Brain pericyte (primary cell): ENCODE data around the gene AKT2.

Source experiments
- DNase-seq: peaks from one replicate; pipeline ENCODE4 v3.0.0-alpha.2; 2012; ENCODE audit warnings: low read depth, low spot score

AKT2 gene

DNA sequence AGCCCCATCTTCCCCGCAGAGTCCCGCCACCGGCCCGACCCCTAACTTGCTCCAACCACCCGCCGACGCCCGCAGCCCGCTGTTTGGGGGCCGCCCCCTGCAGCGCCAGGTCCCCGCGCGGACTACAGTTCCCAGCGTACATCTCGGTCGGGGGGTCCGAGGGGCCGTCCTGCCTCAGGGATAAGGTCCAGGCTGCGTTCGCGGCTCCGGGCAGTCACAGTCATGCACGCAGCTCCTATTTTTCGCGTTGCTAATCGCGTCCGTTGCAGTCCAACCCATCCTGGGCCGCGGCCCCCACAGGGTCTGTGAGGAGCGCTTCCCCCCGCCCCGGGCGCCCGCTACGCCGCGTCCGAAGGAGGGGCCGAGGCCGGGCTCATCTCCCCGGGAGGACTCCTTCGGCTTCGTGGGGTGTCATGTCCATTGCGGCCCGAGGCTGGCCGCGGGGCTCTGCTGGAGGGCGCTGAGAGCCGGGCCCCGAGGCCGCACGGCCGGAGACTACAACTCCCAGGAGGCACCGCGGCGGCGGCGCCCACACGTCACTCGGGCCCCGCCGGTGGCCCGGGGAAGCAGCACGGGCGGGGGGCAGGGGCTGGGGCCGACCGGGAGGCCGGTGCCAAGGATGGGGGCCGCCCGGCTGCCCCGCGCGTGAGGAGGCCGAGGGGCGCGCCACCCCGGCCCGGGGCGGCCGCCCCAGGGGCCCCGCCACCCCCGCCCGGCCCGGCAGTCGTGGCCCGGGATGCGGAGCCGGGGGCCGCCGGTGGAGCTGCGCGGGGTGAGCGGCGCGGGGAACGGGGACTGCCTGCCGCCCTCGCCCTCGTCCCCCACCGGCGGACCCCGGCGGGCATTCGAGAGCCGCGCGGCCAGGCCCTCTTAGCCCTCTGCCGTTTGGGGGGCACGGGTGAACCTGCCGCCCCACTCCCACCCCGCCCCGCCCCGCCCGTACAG lies 94.0 kb downstream of the AKT2 start, which contains the start of gene MAP3K10:
TSS of gene MAP3K10 (plus strand) at position 536 of the 945 bp plus-strand sequence. CDS start 606 bp downstream, outside the sequence.
- no peak for DNase-seq

GRCh38 chr19:40184273-40184672 lies 100.9 kb downstream of the AKT2 start:
- no peak for DNase-seq
